Gastrocnemius medialis (tissue), 4 donors: ENCODE data around the gene CCDC85B. TPM values are rescaled to one million over a fixed set of nuclear protein-coding genes. Genes with fewer than 3 reads are reported as not detected.

Experiments
- ATAC-seq, 2 donors: fragments of 150-250 bp; one replicate each; pipeline ENCODE4 v1.9.1; 2016
- DNase-seq, 2 donors: peaks; one replicate each; pipeline ENCODE4 v3.0.0-alpha.2; 2019
- H3K27ac ChIP-seq, 4 donors: fragments of 200-600 bp; sonication (generic); 1 replicate in 1 of 4; 2 replicates in 3 of 4; pipeline ENCODE4 v1.5.1; 2016 to 2018; ENCODE audit warnings: mild to moderate bottlenecking in 2 of 4, moderate library complexity in 1 of 4
- H3K27me3 ChIP-seq, 3 donors: fragments of 200-600 bp; sonication (generic) in 2 of 3; 1 replicate in 1 of 3; 2 replicates in 2 of 3; pipeline versions ENCODE4 v1.5.1 to v1.6.0; 2016 to 2019; ENCODE audit warnings: mild to moderate bottlenecking in 1 of 3, moderate library complexity in 1 of 3
- H3K36me3 ChIP-seq, 2 donors: fragments of 200-600 bp; sonication (generic) in 1 of 2; one replicate each; pipeline ENCODE4 v1.5.1; 2017 to 2018
- H3K4me1 ChIP-seq, 2 donors: fragments of 200-600 bp; sonication (generic) in 1 of 2; one replicate each; pipeline ENCODE4 v1.5.1; 2016 to 2017; ENCODE audit warnings: mild to moderate bottlenecking in 2 of 2
- H3K4me3 ChIP-seq, 4 donors: fragments of 200-600 bp; sonication (generic) in 3 of 4; 1 replicate in 1 of 4; 2 replicates in 3 of 4; pipeline ENCODE4 v1.5.1; 2016 to 2019; ENCODE audit warnings: mild to moderate bottlenecking in 2 of 4
- H3K9me3 ChIP-seq, 3 donors: fragments of 200-600 bp; sonication (generic) in 2 of 3; 1 replicate in 1 of 3; 2 replicates in 2 of 3; pipeline ENCODE4 v1.5.1; 2016 to 2019
- CTCF ChIP-seq, 5 experiments: fragments of 450-650 bp in 3 of 5; fragments of 200-600 bp in 2 of 5; sonication (generic) in 2 of 5; IDR thresholded peaks in 4 of 5; conservative IDR thresholded peaks in 1 of 5; 1 replicate in 4 of 5; 2 replicates in 1 of 5; pipeline ENCODE4 v1.5.1; 2016 to 2019; ENCODE audit warnings: antibody characterized with exemption in 5 of 5, mild to moderate bottlenecking in 3 of 5, moderate library complexity in 3 of 5
- POLR2A ChIP-seq, 2 donors: fragments of 450-650 bp; IDR thresholded peaks; one replicate each; pipeline ENCODE4 v1.6.1; 2017; ENCODE audit warnings: antibody characterized with exemption in 2 of 2, mild to moderate bottlenecking in 2 of 2, moderate library complexity in 2 of 2
- in situ Hi-C, 4 donors: fragments of 200-750 bp; cut with MboI; loops; one replicate each; pipeline versions ENCODE4 v1.15.0 to v1.8.0; 2017; ENCODE audit warnings: low sequenced_read_pairs in 4 of 4
- intact Hi-C: fragments of 100-400 bp; cut with DNase I; formaldehyde crosslinking; loops from one replicate; pipeline ENCODE4 v1.15.1; 2023; ENCODE audit warnings: low total_unique reads
- total RNA-seq, 4 donors: library from RNA; depleted of rRNA; stranded (reverse); fragments of >200 nt; gene quantifications; one replicate each; pipeline versions ENCODE4 v1.1.0 to v1.2.3, GENCODE V29; 2016

Gene CCDC85B
- total RNA-seq, 4 donors from 2014 or later, result 25.4 to 81.3 (median 42.4) TPM

- Histone ChIP-seq H3K4me3 (no peak overlapping the region), H3K27ac (no peak overlapping the region), H3K36me3 (peaks cover 0 to 39% of the 10 kb centered on the region in 2 donors), H3K4me1 (peaks cover 0 to 18% of the 10 kb centered on the region in 2 donors), H3K9me3 (no peaks in the 10 kb centered on the region), H3K27me3 (no peaks in the 10 kb centered on the region)
- no peak for ATAC-seq
- TF ChIP-seq POLR2A (IDR thresholded peaks at IDR 0.05) (no peak), CTCF (IDR thresholded peaks at IDR 0.05 in 4 of 5, conservative IDR thresholded peaks at IDR 0.05 in 1 of 5) (no peak)
- no peak for DNase-seq
- in situ Hi-C loops (no loop called here), intact Hi-C loops (no loop called here)
Measured at GRCh38 chr11:65868076-65868667, 22.3 kb upstream of the CCDC85B start.

GRCh38 chr11:65868907-65869306 lies 21.6 kb upstream of the CCDC85B start:
- Histone ChIP-seq H3K27me3 (no peaks in the 10 kb centered on the region), H3K36me3 (peaks cover 0 to 32% of the 10 kb centered on the region in 2 donors), H3K4me3 (no peak overlapping the region), H3K27ac (no peak overlapping the region), H3K4me1 (peaks cover 0 to 19% of the 10 kb centered on the region in 2 donors), H3K9me3 (no peaks in the 10 kb centered on the region)
- intact Hi-C loops, result no loop called here
- in situ Hi-C loops, result no loop called here
- TF ChIP-seq CTCF (IDR thresholded peaks at IDR 0.05 in 4 of 5, conservative IDR thresholded peaks at IDR 0.05 in 1 of 5) (no peak), POLR2A (IDR thresholded peaks at IDR 0.05) (no peak)
- no peak for DNase-seq
- ATAC-seq, result no peak

- Histone ChIP-seq H3K4me3 (no peak overlapping the region), H3K27ac (peak overlapping the region in 1 of 4 donors; percentile 83), H3K36me3 (peaks cover 0 to 23% of the 10 kb centered on the region in 2 donors), H3K9me3 (no peaks in the 10 kb centered on the region), H3K4me1 (peaks cover 0 to 19% of the 10 kb centered on the region in 2 donors), H3K27me3 (no peaks in the 10 kb centered on the region)
- ATAC-seq (no peak), DNase-seq (no peak)
- no peak for TF ChIP-seq POLR2A (IDR thresholded peaks at IDR 0.05)
- TF ChIP-seq CTCF (IDR thresholded peaks at IDR 0.05 in 4 of 5, conservative IDR thresholded peaks at IDR 0.05 in 1 of 5), result no peak
- in situ Hi-C loops (no loop called here), intact Hi-C loops (no loop called here)
Measured at GRCh38 chr11:65869643-65870306, 20.7 kb upstream of the CCDC85B start.

GRCh38 chr11:65870307-65870658 lies 20.2 kb upstream of the CCDC85B start:
- H3K4me3 ChIP-seq, result no peak overlapping the region
- H3K36me3 ChIP-seq, result peaks cover 0 to 18% of the 10 kb centered on the region in 2 donors
- ATAC-seq, result no peak
- no peak for DNase-seq
- no peaks in the 10 kb centered on the region for H3K9me3 ChIP-seq
- H3K27me3 ChIP-seq, result no peaks in the 10 kb centered on the region
- in situ Hi-C loops (no loop called here), intact Hi-C loops (no loop called here)
- peaks cover 0 to 19% of the 10 kb centered on the region in 2 donors for H3K4me1 ChIP-seq
- H3K27ac ChIP-seq, result peak overlapping the region in 1 of 4 donors; percentile 83
- TF ChIP-seq CTCF (IDR thresholded peaks at IDR 0.05 in 4 of 5, conservative IDR thresholded peaks at IDR 0.05 in 1 of 5) (no peak), POLR2A (IDR thresholded peaks at IDR 0.05) (no peak)
